ENCODE measurements around the gene HTT-AS.
"Not testable (repeated sequence)": the region's sequence is repeated elsewhere in the genome, so short reads cannot be mapped to it uniquely, and the experiment has no call there.

The HTT-AS gene

DNA sequence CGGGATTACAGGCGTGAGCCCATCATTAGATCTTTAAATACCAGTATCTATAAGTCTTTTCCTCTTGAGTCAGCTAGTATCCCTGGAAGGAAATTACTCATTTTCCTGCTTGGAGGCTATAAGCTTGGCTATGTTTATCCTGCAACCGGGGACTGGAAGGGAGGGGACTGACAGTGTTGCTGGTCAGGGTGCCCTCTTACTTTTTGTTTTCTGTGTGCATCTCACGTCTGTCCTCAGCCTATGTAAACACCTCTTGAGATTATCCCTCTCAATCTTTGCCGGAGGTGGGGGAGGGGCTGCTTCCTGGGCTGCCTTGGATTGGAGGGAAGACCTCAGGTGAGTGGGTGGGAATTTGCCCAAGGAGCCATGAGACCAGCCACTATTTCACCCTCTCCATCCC, 37.1 kb upstream of the HTT-AS start:
- DNase-seq (ENCODE audit: low read depth), result no peak
- no peak overlapping the region for H3K4me3 ChIP-seq (ENCODE audit: low read depth, low read length)
- TF ChIP-seq, protein P1, sequence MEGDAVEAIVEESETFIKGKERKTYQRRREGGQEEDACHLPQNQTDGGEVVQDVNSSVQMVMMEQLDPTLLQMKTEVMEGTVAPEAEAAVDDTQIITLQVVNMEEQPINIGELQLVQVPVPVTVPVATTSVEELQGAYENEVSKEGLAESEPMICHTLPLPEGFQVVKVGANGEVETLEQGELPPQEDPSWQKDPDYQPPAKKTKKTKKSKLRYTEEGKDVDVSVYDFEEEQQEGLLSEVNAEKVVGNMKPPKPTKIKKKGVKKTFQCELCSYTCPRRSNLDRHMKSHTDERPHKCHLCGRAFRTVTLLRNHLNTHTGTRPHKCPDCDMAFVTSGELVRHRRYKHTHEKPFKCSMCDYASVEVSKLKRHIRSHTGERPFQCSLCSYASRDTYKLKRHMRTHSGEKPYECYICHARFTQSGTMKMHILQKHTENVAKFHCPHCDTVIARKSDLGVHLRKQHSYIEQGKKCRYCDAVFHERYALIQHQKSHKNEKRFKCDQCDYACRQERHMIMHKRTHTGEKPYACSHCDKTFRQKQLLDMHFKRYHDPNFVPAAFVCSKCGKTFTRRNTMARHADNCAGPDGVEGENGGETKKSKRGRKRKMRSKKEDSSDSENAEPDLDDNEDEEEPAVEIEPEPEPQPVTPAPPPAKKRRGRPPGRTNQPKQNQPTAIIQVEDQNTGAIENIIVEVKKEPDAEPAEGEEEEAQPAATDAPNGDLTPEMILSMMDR (IDR thresholded peaks at IDR 0.05; ENCODE audit: control insufficient read depth, extremely low read depth, insufficient read depth), result no peak

- H3K4me3 ChIP-seq (ENCODE audit: low read depth, low read length), result no peak overlapping the region
- DNase-seq (ENCODE audit: low read depth), result no peak
- TF ChIP-seq, protein P1 (IDR thresholded peaks at IDR 0.05; ENCODE audit: control insufficient read depth, extremely low read depth, insufficient read depth), result no peak
These were observed 33.9 kb upstream of the HTT-AS start for GRCh38 chr4:3108211-3108610.

GRCh38 chr4:3107691-3108121, 33.4 kb upstream of the HTT-AS start:
- DNase-seq (ENCODE audit: low read depth), result no peak
- TF ChIP-seq, protein P1 (IDR thresholded peaks at IDR 0.05; ENCODE audit: control insufficient read depth, extremely low read depth, insufficient read depth), result no peak
- no peak overlapping the region for H3K4me3 ChIP-seq (ENCODE audit: low read depth, low read length)

DNA sequence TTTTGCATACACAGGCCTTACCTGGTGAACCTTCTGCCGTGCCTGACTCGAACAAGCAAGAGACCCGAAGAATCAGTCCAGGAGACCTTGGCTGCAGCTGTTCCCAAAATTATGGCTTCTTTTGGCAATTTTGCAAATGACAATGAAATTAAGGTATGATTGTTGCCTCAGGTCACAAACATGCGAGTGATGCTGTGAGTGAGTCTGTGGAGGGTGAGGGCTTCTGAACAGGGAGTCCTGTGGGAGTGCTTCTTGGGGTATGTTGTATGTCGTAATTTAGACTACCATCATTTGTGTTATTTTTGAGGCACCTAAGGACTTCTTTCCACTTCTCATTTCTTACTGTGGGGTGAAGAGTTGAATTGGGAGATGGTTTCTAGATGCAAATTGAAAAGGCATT, 32.9 kb upstream of the HTT-AS start:
- no peak for DNase-seq (ENCODE audit: low read depth)
- no peak overlapping the region for H3K4me3 ChIP-seq (ENCODE audit: low read depth, low read length)
- TF ChIP-seq, protein P1 (IDR thresholded peaks at IDR 0.05; ENCODE audit: control insufficient read depth, extremely low read depth, insufficient read depth), result no peak

GRCh38 chr4:3106339-3107186, 32.2 kb upstream of the HTT-AS start:
- no peak for DNase-seq (ENCODE audit: low read depth)

DNA sequence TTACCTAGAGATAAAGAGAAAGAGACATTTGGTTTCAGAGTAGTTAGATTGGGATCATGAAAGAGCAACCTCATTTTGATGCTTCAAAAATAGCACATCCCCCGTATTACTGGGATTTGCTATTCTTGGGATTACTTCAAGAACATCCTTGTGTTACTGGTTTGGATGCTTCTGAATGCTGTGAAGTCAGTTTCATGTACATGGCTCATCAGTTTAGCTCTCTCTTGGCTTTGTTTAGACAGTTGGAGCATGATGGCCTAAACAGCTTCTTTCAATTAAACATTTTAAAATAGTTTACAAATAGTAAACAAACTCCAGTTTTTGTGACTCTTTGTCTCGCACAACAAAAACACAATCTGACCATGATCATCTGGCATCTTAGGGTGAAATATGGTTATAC, 24.0 kb upstream of the HTT-AS start:
- TF ChIP-seq, protein P1 (IDR thresholded peaks at IDR 0.05; ENCODE audit: control insufficient read depth, extremely low read depth, insufficient read depth), result no peak
- H3K4me3 ChIP-seq (ENCODE audit: low read depth, low read length), result no peak overlapping the region
- no peak for DNase-seq (ENCODE audit: low read depth)

More at GRCh38 chr4:3106339-3107186, 32.2 kb upstream of the HTT-AS start:
- TF ChIP-seq, protein P1 (IDR thresholded peaks at IDR 0.05; ENCODE audit: control insufficient read depth, extremely low read depth, insufficient read depth), result peak; percentile 99
- no peak overlapping the region for H3K4me3 ChIP-seq (ENCODE audit: low read depth, low read length)

- TF ChIP-seq, protein P1 (IDR thresholded peaks at IDR 0.05; ENCODE audit: control insufficient read depth, extremely low read depth, insufficient read depth), result no peak
- H3K4me3 ChIP-seq (ENCODE audit: low read depth, low read length), result no peak overlapping the region
- no peak for DNase-seq (ENCODE audit: low read depth)
These were observed 21.9 kb upstream of the HTT-AS start for GRCh38 chr4:3096202-3096601.

GRCh38 chr4:3094701-3095100, 20.4 kb upstream of the HTT-AS start:
- H3K4me3 ChIP-seq (ENCODE audit: low read depth, low read length); DNase-seq (ENCODE audit: low read depth): not testable (repeated sequence)
